HG02798 (cell line): Measurements from ENCODE around the gene POU6F2.
"Not testable (repeated sequence)": the region's sequence is repeated elsewhere in the genome, so short reads cannot be mapped to it uniquely, and the experiment has no call there.

Source experiments
- ATAC-seq: cut with Tn5 transposase; IDR thresholded peaks from one replicate; pipeline ENCODE4 v1.9.1; 2021; ENCODE audit warnings: mild to moderate bottlenecking; ENCODE audit not compliant: unreplicated experiment, poor library complexity

The POU6F2 gene

GRCh38 chr7:38978491-38978890, 782 bp downstream of the POU6F2 start:
- ATAC-seq = no peak

GRCh38 chr7:38992203-38992602, 14.5 kb downstream of the POU6F2 start:
- no peak for ATAC-seq

GRCh38 chr7:39001595-39001994, 23.9 kb downstream of the POU6F2 start:
- ATAC-seq = no peak

- no peak for ATAC-seq
Observed at GRCh38 chr7:39002755-39003154, 25.0 kb downstream of the POU6F2 start.

GRCh38 chr7:39005036-39005435, 27.3 kb downstream of the POU6F2 start:
- no peak for ATAC-seq

- ATAC-seq = no peak
Observed at GRCh38 chr7:39005461-39005860, 27.8 kb downstream of the POU6F2 start.

GRCh38 chr7:39013049-39013939, 35.6 kb downstream of the POU6F2 start:
- not testable (repeated sequence) for ATAC-seq

GRCh38 chr7:39016609-39017008, 38.9 kb downstream of the POU6F2 start:
- no peak for ATAC-seq

- ATAC-seq = no peak
Observed at GRCh38 chr7:39017369-39017915, 39.7 kb downstream of the POU6F2 start.

- no peak for ATAC-seq
Observed at GRCh38 chr7:39022796-39023195, 45.1 kb downstream of the POU6F2 start.

GRCh38 chr7:39027491-39027890, 49.8 kb downstream of the POU6F2 start:
- ATAC-seq = no peak

GRCh38 chr7:39033885-39034624, 56.3 kb downstream of the POU6F2 start:
- no peak for ATAC-seq

GRCh38 chr7:39035156-39035555, 57.4 kb downstream of the POU6F2 start:
- ATAC-seq = no peak

GRCh38 chr7:39035903-39036302, 58.2 kb downstream of the POU6F2 start:
- no peak for ATAC-seq

- no peak for ATAC-seq
Observed at GRCh38 chr7:39042670-39043069, 65.0 kb downstream of the POU6F2 start.

- ATAC-seq = no peak
Observed at GRCh38 chr7:39043531-39043930, 65.8 kb downstream of the POU6F2 start.

GRCh38 chr7:39044489-39044888, 66.8 kb downstream of the POU6F2 start:
- ATAC-seq = no peak

GRCh38 chr7:39045231-39045630, 67.5 kb downstream of the POU6F2 start:
- no peak for ATAC-seq

GRCh38 chr7:39051279-39051678, 73.6 kb downstream of the POU6F2 start:
- ATAC-seq = no peak

- no peak for ATAC-seq
Observed at GRCh38 chr7:39051707-39052106, 74.0 kb downstream of the POU6F2 start.

- no peak for ATAC-seq
Observed at GRCh38 chr7:39054731-39055130, 77.0 kb downstream of the POU6F2 start.
